Activated CD4-positive, alpha-beta T cell treated with anti-CD3 and anti-CD28 coated beads for 36 hours (primary cell): ENCODE data around the gene QTRT2. TPM values are rescaled to one million over a fixed set of nuclear protein-coding genes. Genes with fewer than 3 reads are reported as not detected.
A peak's percentile ranks its signal among the peaks of the same experiment; 100 is the strongest.

Experiments used
- ATAC-seq: fragments of 200-7000 bp; cut with Tn5 transposase; one replicate; pipeline ENCODE4 v1.10.0; 2021; ENCODE audit warnings: mild to moderate bottlenecking, moderate library complexity
- CTCF ChIA-PET: fragments of 350-600 bp; sonication (Branson Sonifier 250); formaldehyde crosslinking; loops from one replicate; lab custom pipeline; 2021; ENCODE audit warnings: antibody characterized with exemption; lab: Charles Lee
- POLR2A ChIA-PET: fragments of 350-600 bp; sonication (Branson Sonifier 250); formaldehyde crosslinking; loops from one replicate; lab custom pipeline; 2021; ENCODE audit warnings: antibody characterized with exemption, inconsistent platforms; lab: Charles Lee
- DNase-seq: peaks from one replicate; pipeline ENCODE4 v3.0.0-alpha.2; 2020
- H3K27ac Mint-ChIP-seq: one replicate; pipeline ENCODE4 v1.8.0; 2021; ENCODE audit warnings: mixed read lengths
- H3K27me3 Mint-ChIP-seq: one replicate; pipeline ENCODE4 v1.8.0; 2021; ENCODE audit warnings: mixed read lengths
- H3K36me3 Mint-ChIP-seq: one replicate; pipeline ENCODE4 v1.8.0; 2021; ENCODE audit warnings: low read depth, mixed read lengths
- H3K4me1 Mint-ChIP-seq: one replicate; pipeline ENCODE4 v1.8.0; 2021; ENCODE audit warnings: mixed read lengths
- H3K4me3 Mint-ChIP-seq: one replicate; pipeline ENCODE4 v1.8.0; 2021; ENCODE audit warnings: mild to moderate bottlenecking, moderate library complexity, mixed read lengths
- H3K9me3 Mint-ChIP-seq: one replicate; pipeline ENCODE4 v1.8.0; 2021; ENCODE audit warnings: low read depth, mixed read lengths
- intact Hi-C, 2 experiments: fragments of 100-400 bp; cut with DNase I in 1 of 2; cut with micrococcal nuclease in 1 of 2; formaldehyde crosslinking; loops; one replicate each; pipeline versions ENCODE4 v1.14.2 to v1.15.1; 2022 to 2024; cut with DNase I, micrococcal nuclease
- total RNA-seq, 2 experiments: library from RNA; stranded (reverse); gene quantifications; one replicate each; pipeline ENCODE4 v1.2.3, GENCODE V29; 2021

The QTRT2 gene
- total RNA-seq, 2 experiments from 2014 or later: 31.3 to 47.0 TPM

- DNase-seq (no peak), ATAC-seq (no peak)
- intact Hi-C loops: no loop called here
- H3K4me1 Mint-ChIP-seq: no peaks in the 10 kb centered on the region
- H3K27ac Mint-ChIP-seq: no peak overlapping the region
- POLR2A ChIA-PET: no interaction called here
- CTCF ChIA-PET: no interaction called here
- no peaks in the 10 kb centered on the region for H3K9me3 Mint-ChIP-seq
- H3K36me3 Mint-ChIP-seq: peaks cover 12% of the 10 kb centered on the region
- no peaks in the 10 kb centered on the region for H3K27me3 Mint-ChIP-seq
- no peak overlapping the region for H3K4me3 Mint-ChIP-seq
Measured at GRCh38 chr3:114034787-114035545, 21.6 kb upstream of the QTRT2 start.

- H3K27ac Mint-ChIP-seq: no peak overlapping the region
- no peaks in the 10 kb centered on the region for H3K27me3 Mint-ChIP-seq
- H3K9me3 Mint-ChIP-seq: no peaks in the 10 kb centered on the region
- peaks cover 12% of the 10 kb centered on the region for H3K36me3 Mint-ChIP-seq
- no peak overlapping the region for H3K4me3 Mint-ChIP-seq
- DNase-seq (no peak), ATAC-seq (no peak)
- no peaks in the 10 kb centered on the region for H3K4me1 Mint-ChIP-seq
- intact Hi-C loops: no loop called here
- CTCF ChIA-PET: no interaction called here
- POLR2A ChIA-PET: no interaction called here
Measured at GRCh38 chr3:114035896-114036295, 20.6 kb upstream of the QTRT2 start.

DNA sequence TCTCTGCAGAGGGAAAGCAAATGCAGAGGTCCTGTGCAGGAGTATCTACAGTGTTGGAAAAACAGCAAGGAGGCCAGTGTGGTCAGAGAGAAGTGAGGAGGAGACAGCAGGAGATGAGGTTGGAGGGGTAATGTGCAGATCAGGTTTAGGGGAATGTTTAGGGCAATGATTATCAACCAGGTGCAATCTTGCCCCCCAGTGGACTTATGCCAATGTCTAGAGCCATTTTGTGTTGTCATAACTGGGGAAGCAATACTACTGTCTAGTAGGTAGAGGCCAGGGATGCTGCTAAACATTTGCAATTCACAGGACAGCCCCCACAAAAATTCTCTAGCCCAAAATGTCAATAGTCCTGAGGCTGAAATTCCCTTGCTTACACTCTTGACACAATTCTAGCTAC, 13.3 kb upstream of the QTRT2 start:
- Mint-ChIP-seq H3K4me3 (no peak overlapping the region), H3K9me3 (no peaks in the 10 kb centered on the region), H3K27me3 (no peaks in the 10 kb centered on the region), H3K4me1 (no peaks in the 10 kb centered on the region), H3K27ac (no peak overlapping the region), H3K36me3 (peaks cover 3% of the 10 kb centered on the region)
- DNase-seq: no peak
- CTCF ChIA-PET: no interaction called here
- POLR2A ChIA-PET: no interaction called here
- intact Hi-C loops: no loop called here
- ATAC-seq: no peak

DNA sequence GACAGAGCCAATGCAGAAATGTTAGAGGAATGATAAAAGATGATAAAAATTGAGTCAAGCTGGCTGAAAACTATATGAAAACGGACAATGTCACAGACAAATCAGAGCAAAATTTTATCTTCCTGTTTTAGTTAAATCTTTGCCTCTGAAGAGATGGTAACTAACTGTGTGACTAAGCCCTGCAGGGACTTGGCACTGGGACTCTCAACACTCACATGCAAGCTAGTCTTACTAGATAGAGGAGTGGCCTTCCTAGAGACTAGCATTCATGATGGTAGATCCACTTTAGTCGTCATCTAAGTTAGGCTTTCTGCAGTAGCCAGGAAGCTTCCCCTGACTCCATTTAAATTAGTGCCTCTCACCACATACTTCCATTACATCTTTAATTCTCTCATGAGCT, 4.3 kb upstream of the QTRT2 start:
- Mint-ChIP-seq H3K4me1 (peaks cover 12% of the 10 kb centered on the region), H3K27ac (no peak overlapping the region)
- ATAC-seq: no peak

GRCh38 chr3:114057011-114057347, 442 bp downstream of the QTRT2 start:
- ChIA-PET POLR2A (no interaction called here), CTCF (interaction anchor here (0.7 to 1.4 kb wide), 3 partner anchors 10 to 84 kb away, joined by 3 to 6 read pairs (median 3); no protein-coding TSS in a partner anchor)
- H3K4me3 Mint-ChIP-seq: peak overlapping the region; percentile 91
- intact Hi-C loops: loop anchor here (2.0 to 5.0 kb wide), 6 partner anchors 108 to 1090 kb away; partner anchors contain the start of genes GRAMD1C (in 2 of the 2), SPICE1 (in 1 of the 2), ZBTB20 (in 1 of the 2) and ZDHHC23 (in 1 of the 2)
- H3K36me3 Mint-ChIP-seq: peaks cover 28% of the 10 kb centered on the region
- H3K9me3 Mint-ChIP-seq: no peaks in the 10 kb centered on the region
- peak overlapping the region; percentile 95 for H3K27ac Mint-ChIP-seq
- no peaks in the 10 kb centered on the region for H3K27me3 Mint-ChIP-seq
- DNase-seq (no peak), ATAC-seq (peak; percentile 7)
- H3K4me1 Mint-ChIP-seq: peaks cover 48% of the 10 kb centered on the region

More for the DNA sequence above, 4.3 kb upstream of the QTRT2 start:
- H3K27me3 Mint-ChIP-seq: no peaks in the 10 kb centered on the region
- no peak overlapping the region for H3K4me3 Mint-ChIP-seq
- POLR2A ChIA-PET: no interaction called here
- no peak for DNase-seq
- intact Hi-C loops: no loop called here
- no peaks in the 10 kb centered on the region for H3K9me3 Mint-ChIP-seq
- H3K36me3 Mint-ChIP-seq: no peaks in the 10 kb centered on the region
- CTCF ChIA-PET: no interaction called here

DNA sequence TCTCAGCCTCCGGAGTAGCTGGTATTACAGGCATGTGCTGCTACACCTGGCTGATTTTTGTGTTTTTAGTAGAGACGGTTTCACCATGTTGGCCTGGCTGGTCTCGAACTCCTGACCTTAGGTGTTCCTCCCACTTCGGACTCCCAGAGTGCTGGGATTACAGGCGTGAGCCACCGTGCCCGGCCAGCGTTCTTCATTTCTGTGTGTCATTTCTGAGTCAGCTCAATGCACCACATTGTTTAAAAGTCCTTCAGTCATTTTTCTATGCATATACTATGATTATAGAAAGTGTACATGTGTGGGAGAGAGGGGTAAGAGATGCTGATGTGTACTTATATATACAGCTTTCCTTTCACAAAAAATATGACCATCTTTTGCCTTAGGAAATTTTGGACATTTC, 2.1 kb downstream of the QTRT2 start:
- ATAC-seq (no peak), DNase-seq (no peak)
- Mint-ChIP-seq H3K4me1 (peaks cover 59% of the 10 kb centered on the region), H3K27me3 (no peaks in the 10 kb centered on the region), H3K27ac (no peak overlapping the region), H3K36me3 (peaks cover 28% of the 10 kb centered on the region), H3K9me3 (no peaks in the 10 kb centered on the region), H3K4me3 (peak overlapping the region; percentile 91)
- intact Hi-C loops: loop anchor here in 1 of 2 experiments (5.0 kb wide), 2 partner anchors 154 to 221 kb away; partner anchors contain the start of gene GRAMD1C
- ChIA-PET POLR2A (interaction anchor here (0.6 kb wide), 1 partner anchor 16 kb away, joined by 10 read pairs; no protein-coding TSS in a partner anchor), CTCF (no interaction called here)

DNA sequence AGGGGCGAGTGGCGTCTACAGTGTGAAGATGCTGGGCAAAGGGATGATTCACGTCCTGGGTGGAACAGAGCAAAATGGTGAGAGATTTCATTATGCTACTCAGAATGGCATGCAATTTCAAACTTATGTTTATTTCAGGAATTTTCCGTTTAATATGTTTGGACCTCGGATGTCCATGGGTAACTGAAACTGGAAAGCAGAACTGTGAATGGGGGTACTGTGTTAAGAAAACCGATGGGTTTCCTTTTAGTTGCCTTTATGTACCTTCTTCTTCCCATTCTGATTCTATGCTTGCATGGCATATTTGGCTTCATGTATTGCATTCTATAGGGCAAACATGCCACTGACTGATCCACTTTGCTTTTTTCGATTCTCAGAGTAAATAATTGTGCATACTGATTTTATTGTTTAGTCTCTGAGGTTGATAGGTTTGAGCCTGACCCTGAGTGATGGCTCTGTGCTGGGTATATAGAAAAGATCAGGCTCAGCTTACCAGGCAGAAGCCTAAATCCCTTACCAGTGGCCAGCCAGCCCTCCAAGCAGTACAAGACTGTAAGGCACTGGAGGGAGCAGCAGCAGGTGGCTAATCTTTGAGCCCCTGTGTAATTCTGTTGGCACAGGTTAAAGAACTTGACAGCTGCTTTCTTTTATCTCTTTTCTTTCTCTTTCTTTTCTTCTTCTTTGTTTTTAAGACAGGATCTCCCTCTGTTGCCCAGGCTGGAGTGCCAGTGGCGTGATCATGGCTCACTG, 4.5 kb downstream of the QTRT2 start:
- Mint-ChIP-seq H3K27ac (no peak overlapping the region), H3K27me3 (no peaks in the 10 kb centered on the region), H3K4me3 (no peak overlapping the region), H3K36me3 (peaks cover 43% of the 10 kb centered on the region), H3K4me1 (peaks cover 47% of the 10 kb centered on the region), H3K9me3 (no peaks in the 10 kb centered on the region)
- intact Hi-C loops: no loop called here
- ATAC-seq (no peak), DNase-seq (no peak)
- ChIA-PET POLR2A (no interaction called here), CTCF (interaction anchor here (0.6 kb wide), 2 partner anchors 219 to 330 kb away, joined by 3 read pairs; no protein-coding TSS in a partner anchor)

DNA sequence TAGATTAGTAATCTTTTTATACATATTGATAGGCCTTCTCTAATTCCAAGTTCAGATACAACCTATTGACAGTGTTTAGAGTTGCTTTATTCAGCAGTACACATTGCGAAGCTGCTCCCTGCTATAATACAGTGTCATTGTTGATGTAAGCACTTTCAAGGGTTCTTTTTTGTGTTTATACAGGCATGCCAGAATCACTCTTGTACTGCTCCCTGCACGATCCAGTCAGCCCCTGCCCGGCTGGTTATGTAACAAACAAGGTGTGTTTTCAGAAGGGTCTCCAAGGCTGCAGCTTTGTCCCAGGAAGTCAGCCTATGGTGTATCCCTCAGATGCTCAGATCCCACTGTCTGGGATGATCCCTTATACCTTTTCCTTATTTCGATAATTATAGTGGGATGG, 11.3 kb downstream of the QTRT2 start:
- POLR2A ChIA-PET: no interaction called here
- Mint-ChIP-seq H3K36me3 (peaks cover 50% of the 10 kb centered on the region), H3K27me3 (no peaks in the 10 kb centered on the region), H3K27ac (no peak overlapping the region), H3K9me3 (no peaks in the 10 kb centered on the region), H3K4me1 (peaks cover 2% of the 10 kb centered on the region), H3K4me3 (no peak overlapping the region)
- ATAC-seq: no peak
- no peak for DNase-seq
- CTCF ChIA-PET: interaction anchor here (1.0 to 1.5 kb wide), 2 partner anchors 10 to 223 kb away, joined by 4 to 6 read pairs; no protein-coding TSS in a partner anchor
- intact Hi-C loops: no loop called here

GRCh38 chr3:114068336-114068735, 11.8 kb downstream of the QTRT2 start:
- ChIA-PET CTCF (no interaction called here), POLR2A (no interaction called here)
- Mint-ChIP-seq H3K4me1 (no peaks in the 10 kb centered on the region), H3K27me3 (no peaks in the 10 kb centered on the region), H3K9me3 (no peaks in the 10 kb centered on the region), H3K27ac (no peak overlapping the region), H3K36me3 (peaks cover 54% of the 10 kb centered on the region), H3K4me3 (no peak overlapping the region)
- ATAC-seq: no peak
- no peak for DNase-seq
- intact Hi-C loops: no loop called here

GRCh38 chr3:114071786-114072185, 15.2 kb downstream of the QTRT2 start:
- H3K36me3 Mint-ChIP-seq: peaks cover 63% of the 10 kb centered on the region
- no peaks in the 10 kb centered on the region for H3K4me1 Mint-ChIP-seq
- no peak overlapping the region for H3K27ac Mint-ChIP-seq
- intact Hi-C loops: no loop called here
- no peaks in the 10 kb centered on the region for H3K27me3 Mint-ChIP-seq
- ATAC-seq (no peak), DNase-seq (no peak)
- no peak overlapping the region for H3K4me3 Mint-ChIP-seq
- CTCF ChIA-PET: interaction anchor here (1.0 kb wide), 2 partner anchors 9 to 16 kb away, joined by 3 read pairs; no protein-coding TSS in a partner anchor
- H3K9me3 Mint-ChIP-seq: no peaks in the 10 kb centered on the region
- POLR2A ChIA-PET: no interaction called here

- no peak overlapping the region for H3K4me3 Mint-ChIP-seq
- ChIA-PET CTCF (no interaction called here), POLR2A (no interaction called here)
- no peaks in the 10 kb centered on the region for H3K4me1 Mint-ChIP-seq
- intact Hi-C loops: no loop called here
- peaks cover 70% of the 10 kb centered on the region for H3K36me3 Mint-ChIP-seq
- no peaks in the 10 kb centered on the region for H3K9me3 Mint-ChIP-seq
- ATAC-seq: no peak
- H3K27me3 Mint-ChIP-seq: no peaks in the 10 kb centered on the region
- DNase-seq: no peak
- H3K27ac Mint-ChIP-seq: no peak overlapping the region
Measured at GRCh38 chr3:114076711-114077110, 20.2 kb downstream of the QTRT2 start.
